HCT116 (cell line): ENCODE results near the gene RTKN2. TPM values are rescaled to one million over a fixed set of nuclear protein-coding genes. Genes with fewer than 3 reads are reported as not detected.

Source experiments
- ATAC-seq: fragments of 200-7000 bp; cut with Tn5 transposase; 2 replicates; pipeline ENCODE4 v1.9.1; 2020; ENCODE audit warnings: mild to moderate bottlenecking, moderate library complexity
- BruUV-seq: library from RNA; stranded (reverse); fragments of 400-500 nt; replicated peaks from 2 replicates; lab custom pipeline; 2021; lab: Mats Ljungman, UMichigan
- CTCF ChIA-PET: fragments of 300-600 bp; sonication (Branson Sonifier 250); formaldehyde crosslinking; loops from one replicate; lab custom pipeline; 2021; ENCODE audit warnings: antibody characterized with exemption; lab: Charles Lee
- POLR2A ChIA-PET: fragments of 300-600, 350-600 bp; sonication (Branson Sonifier 250); formaldehyde crosslinking; loops from one replicate; lab custom pipeline; 2021; ENCODE audit warnings: antibody characterized with exemption; lab: Charles Lee
- RAD21 ChIA-PET, 2 experiments: fragments of 300-600 bp; sonication (Branson Sonifier 250); formaldehyde crosslinking; loops; one replicate each; lab custom pipeline; 2023; ENCODE audit warnings: low total read pairs in 2 of 2; ENCODE audit not compliant: uncharacterized antibody in 2 of 2, unreplicated experiment in 2 of 2, low non-redundant PET in 1 of 2; lab: Charles Lee
- DNase-seq: peaks from one replicate; pipeline ENCODE4 v3.0.0-alpha.2; 2010; ENCODE audit warnings: low read depth, low spot score
- H2AFZ ChIP-seq: fragments of 200-600 bp; shearing (Covaris generic), sonication (generic); 2 replicates; pipeline ENCODE4 v1.6.1; 2017; ENCODE audit warnings: low read depth, mixed run types, mixed read lengths, antibody characterized with exemption, low read length; ENCODE audit not compliant: poor library complexity, severe bottlenecking
- H3K27ac ChIP-seq: 2 replicates; pipeline ENCODE4 v1.5.1; 2012; ENCODE audit warnings: low read depth, low read length
- H3K27me3 ChIP-seq: fragments of 200-600 bp; sonication (generic); 2 replicates; pipeline ENCODE4 v1.6.1; 2016; ENCODE audit warnings: mixed run types, low read length, mixed read lengths; ENCODE audit not compliant: insufficient read depth
- H3K36me3 ChIP-seq, 2 experiments: fragments of 200-500 bp in 1 of 2; fragments of 200-600 bp in 1 of 2; sonication (Bioruptor generic) in 1 of 2; sonication (generic) in 1 of 2; 2 replicates each; pipeline versions ENCODE4 v1.5.1 to v1.6.1; 2014 to 2016; ENCODE audit warnings: low read length in 2 of 2, inconsistent platforms in 1 of 2, mixed read lengths in 1 of 2, mixed run types in 1 of 2; ENCODE audit not compliant: insufficient read depth in 2 of 2, control insufficient read depth in 1 of 2
- H3K4me1 ChIP-seq, 2 experiments: fragments of 200-600 bp in 1 of 2; sonication (generic) in 1 of 2; 2 replicates each; pipeline versions ENCODE4 v1.5.1 to v1.6.1; 2012 to 2017; ENCODE audit warnings: low read length in 2 of 2, inconsistent platforms in 1 of 2, mild to moderate bottlenecking in 1 of 2, mixed read lengths in 1 of 2, mixed run types in 1 of 2, moderate library complexity in 1 of 2; ENCODE audit not compliant: insufficient read depth in 2 of 2, control insufficient read depth in 1 of 2
- H3K4me2 ChIP-seq: fragments of 200-600 bp; sonication (generic); 2 replicates; pipeline ENCODE4 v1.6.1; 2017; ENCODE audit warnings: mixed run types, low read length, mixed read lengths
- H3K4me3 ChIP-seq, 2 experiments: fragments of 200-600 bp in 1 of 2; sonication (generic) in 1 of 2; replicated peaks in 1 of 2; 2 replicates each; pipeline ENCODE4 v1.5.1; 2011 to 2016; ENCODE audit warnings: low read length in 2 of 2, control low read depth in 1 of 2, low read depth in 1 of 2, mild to moderate bottlenecking in 1 of 2, mixed read lengths in 1 of 2, mixed run types in 1 of 2
- H3K79me2 ChIP-seq: fragments of 200-600 bp; sonication (generic); 2 replicates; pipeline ENCODE4 v1.6.1; 2017; ENCODE audit warnings: mild to moderate bottlenecking, mixed run types, low read length, moderate library complexity, mixed read lengths; ENCODE audit not compliant: insufficient read depth
- H3K9ac ChIP-seq: fragments of 200-600 bp; sonication (generic); 2 replicates; pipeline ENCODE4 v1.6.1; 2016; ENCODE audit warnings: low read length, mixed read lengths
- H3K9me2 ChIP-seq: fragments of 200-600 bp; sonication (generic), shearing (Covaris generic); 2 replicates; pipeline ENCODE4 v1.6.1; 2017; ENCODE audit warnings: mixed run types, mild to moderate bottlenecking, moderate library complexity; ENCODE audit not compliant: insufficient read depth
- H3K9me3 ChIP-seq, 2 experiments: fragments of 200-500 bp in 1 of 2; fragments of 200-600 bp in 1 of 2; sonication (Bioruptor generic) in 1 of 2; sonication (generic) in 1 of 2; 2 replicates each; pipeline ENCODE4 v1.6.1; 2014 to 2017; ENCODE audit warnings: low read length in 2 of 2, mixed read lengths in 2 of 2, inconsistent platforms in 1 of 2, low read depth in 1 of 2, mild to moderate bottlenecking in 1 of 2, mixed run types in 1 of 2, moderate library complexity in 1 of 2; ENCODE audit not compliant: control insufficient read depth in 1 of 2, insufficient read depth in 1 of 2
- H4K20me1 ChIP-seq: fragments of 200-600 bp; sonication (generic), shearing (Covaris generic); 2 replicates; pipeline ENCODE4 v1.6.1; 2017; ENCODE audit warnings: mixed run types, mild to moderate bottlenecking, moderate library complexity; ENCODE audit not compliant: insufficient read depth
- CEBPB ChIP-seq: IDR thresholded peaks from 2 replicates; pipeline ENCODE4 v1.6.1; 2012; ENCODE audit warnings: low read depth
- EGR1 ChIP-seq: IDR thresholded peaks from 2 replicates; pipeline ENCODE4 v1.6.1; 2012; ENCODE audit warnings: low read depth
- ELF1 ChIP-seq: IDR thresholded peaks from 2 replicates; pipeline ENCODE4 v1.6.1; 2012; ENCODE audit warnings: low read depth, borderline replicate concordance
- EZH2 ChIP-seq: fragments of 200-600 bp; sonication (generic); IDR thresholded peaks from 2 replicates; pipeline ENCODE4 v1.6.1; 2017; ENCODE audit warnings: antibody characterized with exemption, mixed run types
- SIN3A ChIP-seq: IDR thresholded peaks from 2 replicates; pipeline ENCODE4 v1.6.1; 2012; ENCODE audit warnings: low read depth
- SP1 ChIP-seq: IDR thresholded peaks from 2 replicates; pipeline ENCODE4 v1.6.1; 2012; ENCODE audit warnings: low read depth
- SRF ChIP-seq: IDR thresholded peaks from 2 replicates; pipeline ENCODE4 v1.6.1; 2012; ENCODE audit warnings: low read depth
- YY1 ChIP-seq: IDR thresholded peaks from 2 replicates; pipeline ENCODE4 v1.6.1; 2011; ENCODE audit warnings: low read length, low read depth, moderate library complexity, mild to moderate bottlenecking; ENCODE audit not compliant: insufficient replicate concordance; ENCODE audit errors: extremely low read depth
- intact Hi-C: fragments of 100-400 bp; cut with micrococcal nuclease; formaldehyde crosslinking; loops from 2 replicates; pipeline ENCODE4 v1.10.0; 2022
- total RNA-seq: library from RNA; stranded (reverse); gene quantifications from one replicate; pipeline ENCODE4 v1.2.1, GENCODE V29; 2021; ENCODE audit not compliant: unreplicated experiment
- TF ChIP-seq, protein P1 (sequence below): IDR thresholded peaks from 2 replicates; pipeline ENCODE4 v1.6.1; 2012
- TF ChIP-seq, protein P2 (sequence below), 3 experiments: fragments of 200-600 bp in 1 of 3; sonication (generic) in 1 of 3; IDR thresholded peaks in 2 of 3; conservative IDR thresholded peaks in 1 of 3; 2 replicates each; pipeline ENCODE4 v1.5.1; 2012 to 2017; ENCODE audit warnings: low read depth in 2 of 3, low read length in 2 of 3, antibody characterized with exemption in 1 of 3, borderline replicate concordance in 1 of 3, control low read depth in 1 of 3, mild to moderate bottlenecking in 1 of 3, mixed read lengths in 1 of 3, mixed run types in 1 of 3, moderate library complexity in 1 of 3; ENCODE audit not compliant: insufficient read depth in 1 of 3

RTKN2 gene
- total RNA-seq, 1 experiment from 2014 or later: 7.9 TPM

DNA sequence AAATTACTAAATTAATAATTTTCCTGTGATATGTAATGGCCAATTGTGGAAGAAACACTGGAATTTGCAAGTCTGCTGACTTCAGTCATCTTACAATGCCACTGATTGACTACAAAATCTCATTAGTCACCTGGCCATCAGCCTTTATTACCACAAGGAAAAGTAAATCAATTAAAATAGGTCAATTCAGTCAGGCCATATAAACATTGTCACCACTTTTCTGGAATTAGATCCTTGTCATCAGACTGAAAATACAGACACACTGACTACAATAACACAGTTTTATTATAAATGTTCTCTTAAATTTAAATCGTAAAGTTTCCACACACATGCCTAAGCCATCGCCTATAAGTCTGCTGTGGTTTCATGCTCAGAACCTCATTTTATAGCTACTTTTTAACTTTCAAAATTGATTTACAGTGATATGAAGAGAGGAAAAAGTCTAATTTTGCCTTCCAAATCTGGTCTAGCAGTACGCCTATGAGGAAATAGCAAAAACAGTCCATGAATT is 54.2 kb downstream of the RTKN2 start (continued):
- TF ChIP-seq, protein P1, sequence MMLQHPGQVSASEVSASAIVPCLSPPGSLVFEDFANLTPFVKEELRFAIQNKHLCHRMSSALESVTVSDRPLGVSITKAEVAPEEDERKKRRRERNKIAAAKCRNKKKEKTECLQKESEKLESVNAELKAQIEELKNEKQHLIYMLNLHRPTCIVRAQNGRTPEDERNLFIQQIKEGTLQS: no peak
- TF ChIP-seq SRF (no peak), EGR1 (no peak), EZH2 (no peak)

DNA sequence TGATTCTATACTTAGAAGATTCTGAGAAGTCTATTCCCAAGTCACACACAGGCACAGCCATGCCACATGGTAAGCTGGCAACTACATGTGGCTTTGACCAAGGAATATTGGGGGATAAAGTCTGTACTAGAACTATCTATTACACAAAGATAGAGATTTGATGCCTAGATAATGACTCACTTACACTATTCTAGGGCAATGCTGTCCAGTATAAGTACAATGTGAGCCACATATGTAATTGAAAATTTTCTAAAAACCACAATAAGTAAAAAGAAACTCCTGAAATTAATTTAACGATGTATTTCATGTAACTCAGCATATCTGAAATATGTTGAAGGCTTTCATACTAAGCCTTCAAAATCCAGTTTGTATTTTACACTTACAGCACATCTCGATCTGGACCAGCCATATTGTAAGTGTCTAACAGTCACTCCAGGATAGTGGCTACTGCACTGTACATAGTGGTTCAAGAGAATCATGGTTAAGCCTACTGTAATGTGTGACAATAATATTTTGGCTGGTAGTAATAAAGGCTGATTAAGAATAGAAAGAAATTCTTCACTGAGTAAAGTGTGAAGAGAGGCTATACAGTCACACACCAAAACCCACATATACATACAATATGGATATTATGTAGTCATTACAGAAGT is 62.8 kb downstream of the RTKN2 start:
- intact Hi-C loops: no loop called here
- TF ChIP-seq ELF1 (no peak), CEBPB (no peak), SP1 (no peak), YY1 (no peak), SIN3A (no peak), EZH2 (no peak)
- TF ChIP-seq, protein P2, sequence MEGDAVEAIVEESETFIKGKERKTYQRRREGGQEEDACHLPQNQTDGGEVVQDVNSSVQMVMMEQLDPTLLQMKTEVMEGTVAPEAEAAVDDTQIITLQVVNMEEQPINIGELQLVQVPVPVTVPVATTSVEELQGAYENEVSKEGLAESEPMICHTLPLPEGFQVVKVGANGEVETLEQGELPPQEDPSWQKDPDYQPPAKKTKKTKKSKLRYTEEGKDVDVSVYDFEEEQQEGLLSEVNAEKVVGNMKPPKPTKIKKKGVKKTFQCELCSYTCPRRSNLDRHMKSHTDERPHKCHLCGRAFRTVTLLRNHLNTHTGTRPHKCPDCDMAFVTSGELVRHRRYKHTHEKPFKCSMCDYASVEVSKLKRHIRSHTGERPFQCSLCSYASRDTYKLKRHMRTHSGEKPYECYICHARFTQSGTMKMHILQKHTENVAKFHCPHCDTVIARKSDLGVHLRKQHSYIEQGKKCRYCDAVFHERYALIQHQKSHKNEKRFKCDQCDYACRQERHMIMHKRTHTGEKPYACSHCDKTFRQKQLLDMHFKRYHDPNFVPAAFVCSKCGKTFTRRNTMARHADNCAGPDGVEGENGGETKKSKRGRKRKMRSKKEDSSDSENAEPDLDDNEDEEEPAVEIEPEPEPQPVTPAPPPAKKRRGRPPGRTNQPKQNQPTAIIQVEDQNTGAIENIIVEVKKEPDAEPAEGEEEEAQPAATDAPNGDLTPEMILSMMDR (IDR thresholded peaks at IDR 0.05 in 2 of 3, conservative IDR thresholded peaks at IDR 0.05 in 1 of 3; ENCODE audit: borderline replicate concordance in 1 of 3, insufficient read depth in 1 of 3, low read depth in 2 of 3, low read length in 2 of 3): no peak
- no peak overlapping the region for H3K4me3 ChIP-seq
- H3K9me3 ChIP-seq: no peaks in the 10 kb centered on the region
- no peaks in the 10 kb centered on the region for H3K4me1 ChIP-seq
- no peaks in the 10 kb centered on the region for H3K79me2 ChIP-seq
- ChIA-PET CTCF (no interaction called here), POLR2A (no interaction called here), RAD21 (no interaction called here)
- no peaks in the 10 kb centered on the region for H3K9me2 ChIP-seq
- no peak overlapping the region for H3K27ac ChIP-seq
- BruUV-seq: no TSS peak
- no peaks in the 10 kb centered on the region for H4K20me1 ChIP-seq
- ATAC-seq: no peak
- no peak overlapping the region for H3K9ac ChIP-seq
- DNase-seq: no peak
- no peak overlapping the region for H2AFZ ChIP-seq
- no peaks in the 10 kb centered on the region for H3K27me3 ChIP-seq
- no peaks in the 10 kb centered on the region for H3K36me3 ChIP-seq
- H3K4me2 ChIP-seq: no peak overlapping the region
